Measurements from ENCODE around the gene POLR2A.

DNA sequence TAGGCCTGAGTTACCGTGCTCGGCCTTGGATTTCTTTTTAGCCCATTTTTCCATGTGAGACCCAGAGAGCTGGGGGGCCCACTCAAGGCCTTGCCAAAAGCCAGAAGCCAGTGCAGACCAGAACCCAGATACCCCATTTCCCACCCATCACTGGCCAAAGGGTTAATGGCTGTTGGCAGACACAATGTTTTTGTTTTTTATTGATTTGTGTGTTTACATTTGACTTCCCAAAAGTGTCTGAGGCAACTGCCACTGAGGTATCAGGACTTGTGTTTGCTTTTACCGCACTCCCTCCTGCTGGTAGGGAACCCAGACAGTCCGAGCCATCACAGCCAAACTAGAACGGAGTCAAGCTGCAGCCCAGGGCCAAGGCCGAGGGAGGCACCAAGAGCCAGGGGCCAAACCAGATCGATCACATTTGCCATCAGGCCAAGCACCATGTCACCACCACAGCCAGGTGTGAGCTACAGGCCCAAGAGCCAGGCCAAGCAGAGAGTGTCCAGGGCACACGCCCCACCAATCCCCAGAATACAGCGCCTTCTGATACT is 57.0 kb downstream of the POLR2A start:
- TF ChIP-seq CTCF (conservative IDR thresholded peaks at IDR 0.05; ENCODE audit: low read length), result no peak
- no peak for TF ChIP-seq EZH2phosphoT487 (IDR thresholded peaks at IDR 0.05; ENCODE audit: borderline replicate concordance, low read depth, low read length)
